Esophagus squamous epithelium (tissue), 4 donors: Measurements from ENCODE around the gene CCDC121.
"Not testable (repeated sequence)": the region's sequence is repeated elsewhere in the genome, so short reads cannot be mapped to it uniquely, and the experiment has no call there.

Source experiments
- POLR2A ChIP-seq, 4 donors: fragments of 450-650 bp; IDR thresholded peaks; one replicate each; pipeline ENCODE4 v1.6.1; 2017; ENCODE audit warnings: antibody characterized with exemption in 4 of 4, mild to moderate bottlenecking in 4 of 4, moderate library complexity in 3 of 4
- TF ChIP-seq, protein P1 (sequence below), 6 experiments: fragments of 450-650 bp in 4 of 6; fragments of 200-600 bp in 2 of 6; sonication (generic) in 2 of 6; IDR thresholded peaks; one replicate each; pipeline ENCODE4 v1.5.1; 2016 to 2019; ENCODE audit warnings: antibody characterized with exemption in 6 of 6, mild to moderate bottlenecking in 4 of 6, moderate library complexity in 4 of 6

DNA sequence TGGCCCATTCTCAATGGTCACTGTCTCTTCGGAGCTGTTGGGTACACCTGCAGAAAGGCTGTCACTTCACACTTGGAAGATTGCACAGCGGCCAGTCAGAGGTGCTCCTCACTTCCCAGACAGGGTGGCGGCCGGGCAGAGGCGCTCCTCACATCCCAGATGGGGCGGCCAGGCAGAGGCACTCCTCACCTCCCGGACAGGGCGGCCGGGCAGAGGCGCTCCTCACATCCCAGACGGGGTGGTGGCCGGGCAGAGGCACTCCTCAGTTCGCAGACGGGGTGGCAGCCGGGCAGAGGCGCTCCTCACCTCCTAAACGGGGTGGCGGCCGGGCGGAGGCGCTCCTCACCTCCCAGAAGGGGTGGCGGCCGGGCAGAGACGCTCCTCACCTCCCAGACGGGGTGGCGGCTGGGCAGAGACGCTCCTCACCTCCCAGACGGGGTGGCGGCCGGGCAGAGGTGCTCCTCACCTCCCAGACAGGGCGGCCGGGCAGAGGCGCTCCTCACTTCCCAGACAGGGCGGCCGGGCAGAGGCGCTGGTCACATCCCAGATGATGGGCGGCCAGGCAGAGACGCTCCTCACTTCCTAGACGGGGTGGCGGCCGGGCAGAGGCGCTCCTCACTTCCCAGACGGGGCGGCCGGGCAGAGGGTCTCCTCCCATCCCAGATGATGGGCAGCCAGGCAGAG is 34.6 kb downstream of the CCDC121 start:
- TF ChIP-seq POLR2A (IDR thresholded peaks at IDR 0.05): not testable (repeated sequence)
- TF ChIP-seq, protein P1, sequence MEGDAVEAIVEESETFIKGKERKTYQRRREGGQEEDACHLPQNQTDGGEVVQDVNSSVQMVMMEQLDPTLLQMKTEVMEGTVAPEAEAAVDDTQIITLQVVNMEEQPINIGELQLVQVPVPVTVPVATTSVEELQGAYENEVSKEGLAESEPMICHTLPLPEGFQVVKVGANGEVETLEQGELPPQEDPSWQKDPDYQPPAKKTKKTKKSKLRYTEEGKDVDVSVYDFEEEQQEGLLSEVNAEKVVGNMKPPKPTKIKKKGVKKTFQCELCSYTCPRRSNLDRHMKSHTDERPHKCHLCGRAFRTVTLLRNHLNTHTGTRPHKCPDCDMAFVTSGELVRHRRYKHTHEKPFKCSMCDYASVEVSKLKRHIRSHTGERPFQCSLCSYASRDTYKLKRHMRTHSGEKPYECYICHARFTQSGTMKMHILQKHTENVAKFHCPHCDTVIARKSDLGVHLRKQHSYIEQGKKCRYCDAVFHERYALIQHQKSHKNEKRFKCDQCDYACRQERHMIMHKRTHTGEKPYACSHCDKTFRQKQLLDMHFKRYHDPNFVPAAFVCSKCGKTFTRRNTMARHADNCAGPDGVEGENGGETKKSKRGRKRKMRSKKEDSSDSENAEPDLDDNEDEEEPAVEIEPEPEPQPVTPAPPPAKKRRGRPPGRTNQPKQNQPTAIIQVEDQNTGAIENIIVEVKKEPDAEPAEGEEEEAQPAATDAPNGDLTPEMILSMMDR (IDR thresholded peaks at IDR 0.05): not testable (repeated sequence)
